ENCODE data around the gene PIK3R1.
"Not testable (repeated sequence)": the region's sequence is repeated elsewhere in the genome, so short reads cannot be mapped to it uniquely, and the experiment has no call there.

Gene PIK3R1

DNA sequence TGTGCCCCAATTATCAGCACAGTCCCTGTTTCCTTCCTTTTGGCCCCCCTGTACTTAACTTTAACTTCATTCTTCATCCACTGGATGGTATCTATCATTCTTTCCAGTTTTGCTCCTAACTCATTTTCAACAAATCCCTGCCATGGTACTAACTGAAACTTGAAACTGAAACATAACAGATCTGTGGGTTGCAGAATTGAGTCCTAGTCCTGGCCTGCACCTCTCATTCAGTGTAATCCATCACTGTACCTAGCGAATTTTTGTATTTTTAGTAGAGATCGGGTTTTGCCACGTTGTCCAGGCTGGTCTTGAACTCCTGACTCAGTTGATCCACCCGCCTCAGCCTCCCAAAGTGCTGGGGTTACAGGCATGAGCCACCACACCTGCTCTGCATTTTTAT, 15.3 kb upstream of the PIK3R1 start:
- no peak overlapping the region for H3K4me3 ChIP-seq (ENCODE audit: control insufficient read depth, low read depth, low read length)
- TF ChIP-seq, protein P1, sequence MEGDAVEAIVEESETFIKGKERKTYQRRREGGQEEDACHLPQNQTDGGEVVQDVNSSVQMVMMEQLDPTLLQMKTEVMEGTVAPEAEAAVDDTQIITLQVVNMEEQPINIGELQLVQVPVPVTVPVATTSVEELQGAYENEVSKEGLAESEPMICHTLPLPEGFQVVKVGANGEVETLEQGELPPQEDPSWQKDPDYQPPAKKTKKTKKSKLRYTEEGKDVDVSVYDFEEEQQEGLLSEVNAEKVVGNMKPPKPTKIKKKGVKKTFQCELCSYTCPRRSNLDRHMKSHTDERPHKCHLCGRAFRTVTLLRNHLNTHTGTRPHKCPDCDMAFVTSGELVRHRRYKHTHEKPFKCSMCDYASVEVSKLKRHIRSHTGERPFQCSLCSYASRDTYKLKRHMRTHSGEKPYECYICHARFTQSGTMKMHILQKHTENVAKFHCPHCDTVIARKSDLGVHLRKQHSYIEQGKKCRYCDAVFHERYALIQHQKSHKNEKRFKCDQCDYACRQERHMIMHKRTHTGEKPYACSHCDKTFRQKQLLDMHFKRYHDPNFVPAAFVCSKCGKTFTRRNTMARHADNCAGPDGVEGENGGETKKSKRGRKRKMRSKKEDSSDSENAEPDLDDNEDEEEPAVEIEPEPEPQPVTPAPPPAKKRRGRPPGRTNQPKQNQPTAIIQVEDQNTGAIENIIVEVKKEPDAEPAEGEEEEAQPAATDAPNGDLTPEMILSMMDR (IDR thresholded peaks at IDR 0.05; ENCODE audit: control insufficient read depth, insufficient read depth, low read depth, low read length, missing control alignments) = no peak
- DNase-seq (ENCODE audit: low read depth) = no peak

- not testable (repeated sequence) for DNase-seq (ENCODE audit: low read depth); H3K4me3 ChIP-seq (ENCODE audit: control insufficient read depth, low read depth, low read length)
Measured at GRCh38 chr5:68210654-68211053, 4.9 kb upstream of the PIK3R1 start.

DNA sequence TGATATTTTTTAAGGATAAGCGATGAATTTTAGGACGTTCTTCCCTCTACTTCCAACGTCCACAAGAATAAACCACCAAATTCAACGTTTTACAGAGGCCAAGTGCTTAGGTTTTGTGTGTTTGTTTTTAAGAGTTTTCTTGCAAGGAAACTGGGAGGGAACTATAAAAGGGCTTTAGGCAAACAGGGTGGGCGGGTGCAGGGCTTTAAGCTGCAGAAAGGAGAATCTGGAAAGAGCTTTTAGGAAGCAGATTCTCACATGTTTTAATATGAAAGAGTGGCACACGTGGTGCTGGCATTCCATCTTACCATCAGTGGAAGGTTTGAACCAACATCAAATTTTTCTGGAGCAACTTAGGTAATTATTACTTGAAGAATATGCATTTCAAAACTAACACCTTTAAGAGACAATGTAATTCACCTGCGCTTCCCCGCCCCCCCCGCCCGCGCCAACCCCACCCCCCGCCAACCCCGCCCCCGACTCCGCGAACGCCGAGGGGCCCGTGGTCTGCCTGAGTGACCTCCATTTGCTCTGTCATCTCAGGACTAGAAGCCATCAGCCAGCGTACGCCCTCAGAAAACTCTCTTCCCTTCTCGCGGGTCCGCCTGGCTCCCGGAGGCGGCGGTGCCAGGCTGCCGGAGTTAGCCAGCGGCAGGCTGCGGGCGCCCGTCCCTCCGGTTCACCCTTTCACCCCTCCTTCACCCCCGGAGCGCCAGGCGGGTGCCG, 911 bp upstream of the PIK3R1 start:
- H3K4me3 ChIP-seq (ENCODE audit: control insufficient read depth, low read depth, low read length) = peak overlapping the region; percentile 71
- TF ChIP-seq, protein P1 (IDR thresholded peaks at IDR 0.05; ENCODE audit: control insufficient read depth, insufficient read depth, low read depth, low read length, missing control alignments) = no peak
- DNase-seq (ENCODE audit: low read depth) = no peak

- DNase-seq (ENCODE audit: low read depth) = no peak
- TF ChIP-seq, protein P1 (IDR thresholded peaks at IDR 0.05; ENCODE audit: control insufficient read depth, insufficient read depth, low read depth, low read length, missing control alignments) = no peak
Measured at GRCh38 chr5:68215898-68216244, 315 bp downstream of the PIK3R1 start.

GRCh38 chr5:68216245-68217046, 890 bp downstream of the PIK3R1 start:
- DNase-seq (ENCODE audit: low read depth) = no peak
- H3K4me3 ChIP-seq (ENCODE audit: control insufficient read depth, low read depth, low read length) = peak overlapping the region; percentile 82
- TF ChIP-seq, protein P1 (IDR thresholded peaks at IDR 0.05; ENCODE audit: control insufficient read depth, insufficient read depth, low read depth, low read length, missing control alignments) = no peak

More at GRCh38 chr5:68215898-68216244, 315 bp downstream of the PIK3R1 start:
- peak overlapping the region; percentile 82 for H3K4me3 ChIP-seq (ENCODE audit: control insufficient read depth, low read depth, low read length)

DNA sequence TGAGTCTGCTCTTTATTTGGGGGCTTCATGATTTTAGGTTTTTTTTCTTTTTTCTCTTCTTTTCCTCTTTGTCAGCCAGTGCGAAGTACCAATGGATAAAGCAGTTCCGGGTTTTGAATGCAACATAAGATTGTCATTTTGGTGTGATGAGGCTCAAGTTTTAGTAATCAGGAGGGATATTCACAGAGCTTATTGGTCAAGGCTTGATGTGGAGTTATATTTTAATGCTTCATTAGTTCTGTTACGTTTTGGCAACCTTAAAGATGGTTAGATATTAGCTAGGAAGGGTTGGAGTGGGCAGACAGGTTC, 1.4 kb downstream of the PIK3R1 start:
- no peak for DNase-seq (ENCODE audit: low read depth)
- peak overlapping the region; percentile 82 for H3K4me3 ChIP-seq (ENCODE audit: control insufficient read depth, low read depth, low read length)
- TF ChIP-seq, protein P1 (IDR thresholded peaks at IDR 0.05; ENCODE audit: control insufficient read depth, insufficient read depth, low read depth, low read length, missing control alignments) = no peak

DNA sequence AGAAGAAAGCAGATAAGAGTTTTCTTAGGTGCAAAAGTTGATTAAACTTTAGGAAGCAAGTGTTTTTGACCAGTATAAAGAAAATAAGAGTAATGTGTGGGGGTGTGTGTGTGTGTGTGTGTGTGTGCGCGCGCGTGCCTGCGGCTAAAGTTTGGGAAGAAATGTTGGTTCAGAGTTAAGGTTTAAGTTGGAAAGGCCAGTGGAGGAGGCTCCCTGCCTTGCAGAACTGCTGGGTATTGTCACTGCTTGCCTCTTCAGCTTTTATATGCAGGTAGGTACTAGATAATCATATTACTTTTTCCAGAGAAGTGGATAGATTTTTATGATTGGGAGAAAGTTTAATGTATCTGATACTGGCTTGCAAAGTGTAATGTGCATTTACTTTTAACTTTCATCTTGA, 2.0 kb downstream of the PIK3R1 start:
- TF ChIP-seq, protein P1 (IDR thresholded peaks at IDR 0.05; ENCODE audit: control insufficient read depth, insufficient read depth, low read depth, low read length, missing control alignments) = no peak
- H3K4me3 ChIP-seq (ENCODE audit: control insufficient read depth, low read depth, low read length) = peak overlapping the region; percentile 82
- DNase-seq (ENCODE audit: low read depth) = no peak
